HCT116 (cell line): ENCODE measurements around the gene AQP5. TPM values are rescaled to one million over a fixed set of nuclear protein-coding genes. Genes with fewer than 3 reads are reported as not detected.

Source experiments
- ATAC-seq: fragments of 200-7000 bp; cut with Tn5 transposase; 2 replicates; pipeline ENCODE4 v1.9.1; 2020; ENCODE audit warnings: mild to moderate bottlenecking, moderate library complexity
- BruUV-seq: library from RNA; stranded (reverse); fragments of 400-500 nt; replicated peaks from 2 replicates; lab custom pipeline; 2021; lab: Mats Ljungman, UMichigan
- CTCF ChIA-PET: fragments of 300-600 bp; sonication (Branson Sonifier 250); formaldehyde crosslinking; loops from one replicate; lab custom pipeline; 2021; ENCODE audit warnings: antibody characterized with exemption; lab: Charles Lee
- POLR2A ChIA-PET: fragments of 300-600, 350-600 bp; sonication (Branson Sonifier 250); formaldehyde crosslinking; loops from one replicate; lab custom pipeline; 2021; ENCODE audit warnings: antibody characterized with exemption; lab: Charles Lee
- RAD21 ChIA-PET, 2 experiments: fragments of 300-600 bp; sonication (Branson Sonifier 250); formaldehyde crosslinking; loops; one replicate each; lab custom pipeline; 2023; ENCODE audit warnings: low total read pairs in 2 of 2; ENCODE audit not compliant: uncharacterized antibody in 2 of 2, unreplicated experiment in 2 of 2, low non-redundant PET in 1 of 2; lab: Charles Lee
- DNase-seq: peaks from one replicate; pipeline ENCODE4 v3.0.0-alpha.2; 2010; ENCODE audit warnings: low read depth, low spot score
- H2AFZ ChIP-seq: fragments of 200-600 bp; shearing (Covaris generic), sonication (generic); 2 replicates; pipeline ENCODE4 v1.6.1; 2017; ENCODE audit warnings: low read depth, mixed run types, mixed read lengths, antibody characterized with exemption, low read length; ENCODE audit not compliant: poor library complexity, severe bottlenecking
- H3K27ac ChIP-seq: 2 replicates; pipeline ENCODE4 v1.5.1; 2012; ENCODE audit warnings: low read depth, low read length
- H3K27me3 ChIP-seq: fragments of 200-600 bp; sonication (generic); 2 replicates; pipeline ENCODE4 v1.6.1; 2016; ENCODE audit warnings: mixed run types, low read length, mixed read lengths; ENCODE audit not compliant: insufficient read depth
- H3K36me3 ChIP-seq, 2 experiments: fragments of 200-500 bp in 1 of 2; fragments of 200-600 bp in 1 of 2; sonication (Bioruptor generic) in 1 of 2; sonication (generic) in 1 of 2; 2 replicates each; pipeline versions ENCODE4 v1.5.1 to v1.6.1; 2014 to 2016; ENCODE audit warnings: low read length in 2 of 2, inconsistent platforms in 1 of 2, mixed read lengths in 1 of 2, mixed run types in 1 of 2; ENCODE audit not compliant: insufficient read depth in 2 of 2, control insufficient read depth in 1 of 2
- H3K4me1 ChIP-seq, 2 experiments: fragments of 200-600 bp in 1 of 2; sonication (generic) in 1 of 2; 2 replicates each; pipeline versions ENCODE4 v1.5.1 to v1.6.1; 2012 to 2017; ENCODE audit warnings: low read length in 2 of 2, inconsistent platforms in 1 of 2, mild to moderate bottlenecking in 1 of 2, mixed read lengths in 1 of 2, mixed run types in 1 of 2, moderate library complexity in 1 of 2; ENCODE audit not compliant: insufficient read depth in 2 of 2, control insufficient read depth in 1 of 2
- H3K4me2 ChIP-seq: fragments of 200-600 bp; sonication (generic); 2 replicates; pipeline ENCODE4 v1.6.1; 2017; ENCODE audit warnings: mixed run types, low read length, mixed read lengths
- H3K4me3 ChIP-seq, 2 experiments: fragments of 200-600 bp in 1 of 2; sonication (generic) in 1 of 2; replicated peaks in 1 of 2; 2 replicates each; pipeline ENCODE4 v1.5.1; 2011 to 2016; ENCODE audit warnings: low read length in 2 of 2, control low read depth in 1 of 2, low read depth in 1 of 2, mild to moderate bottlenecking in 1 of 2, mixed read lengths in 1 of 2, mixed run types in 1 of 2
- H3K79me2 ChIP-seq: fragments of 200-600 bp; sonication (generic); 2 replicates; pipeline ENCODE4 v1.6.1; 2017; ENCODE audit warnings: mild to moderate bottlenecking, mixed run types, low read length, moderate library complexity, mixed read lengths; ENCODE audit not compliant: insufficient read depth
- H3K9ac ChIP-seq: fragments of 200-600 bp; sonication (generic); 2 replicates; pipeline ENCODE4 v1.6.1; 2016; ENCODE audit warnings: low read length, mixed read lengths
- H3K9me2 ChIP-seq: fragments of 200-600 bp; sonication (generic), shearing (Covaris generic); 2 replicates; pipeline ENCODE4 v1.6.1; 2017; ENCODE audit warnings: mixed run types, mild to moderate bottlenecking, moderate library complexity; ENCODE audit not compliant: insufficient read depth
- H3K9me3 ChIP-seq, 2 experiments: fragments of 200-500 bp in 1 of 2; fragments of 200-600 bp in 1 of 2; sonication (Bioruptor generic) in 1 of 2; sonication (generic) in 1 of 2; 2 replicates each; pipeline ENCODE4 v1.6.1; 2014 to 2017; ENCODE audit warnings: low read length in 2 of 2, mixed read lengths in 2 of 2, inconsistent platforms in 1 of 2, low read depth in 1 of 2, mild to moderate bottlenecking in 1 of 2, mixed run types in 1 of 2, moderate library complexity in 1 of 2; ENCODE audit not compliant: control insufficient read depth in 1 of 2, insufficient read depth in 1 of 2
- H4K20me1 ChIP-seq: fragments of 200-600 bp; sonication (generic), shearing (Covaris generic); 2 replicates; pipeline ENCODE4 v1.6.1; 2017; ENCODE audit warnings: mixed run types, mild to moderate bottlenecking, moderate library complexity; ENCODE audit not compliant: insufficient read depth
- CEBPB ChIP-seq: IDR thresholded peaks from 2 replicates; pipeline ENCODE4 v1.6.1; 2012; ENCODE audit warnings: low read depth
- EGR1 ChIP-seq: IDR thresholded peaks from 2 replicates; pipeline ENCODE4 v1.6.1; 2012; ENCODE audit warnings: low read depth
- ELF1 ChIP-seq: IDR thresholded peaks from 2 replicates; pipeline ENCODE4 v1.6.1; 2012; ENCODE audit warnings: low read depth, borderline replicate concordance
- EZH2phosphoT487 ChIP-seq: fragments of 200-600 bp; IDR thresholded peaks from 2 replicates; pipeline ENCODE4 v1.6.1; 2018; ENCODE audit warnings: antibody characterized with exemption, borderline replicate concordance
- JUND ChIP-seq: IDR thresholded peaks from 2 replicates; pipeline ENCODE4 v1.6.1; 2012
- MAX ChIP-seq: IDR thresholded peaks from 2 replicates; pipeline ENCODE4 v1.6.1; 2012
- POLR2A ChIP-seq: IDR thresholded peaks from 2 replicates; pipeline ENCODE4 v1.7.0; 2011; ENCODE audit warnings: borderline replicate concordance; ENCODE audit not compliant: insufficient read depth, insufficient read length; ENCODE audit errors: extremely low read depth
- SP1 ChIP-seq: IDR thresholded peaks from 2 replicates; pipeline ENCODE4 v1.6.1; 2012; ENCODE audit warnings: low read depth
- SRF ChIP-seq: IDR thresholded peaks from 2 replicates; pipeline ENCODE4 v1.6.1; 2012; ENCODE audit warnings: low read depth
- YY1 ChIP-seq: IDR thresholded peaks from 2 replicates; pipeline ENCODE4 v1.6.1; 2011; ENCODE audit warnings: low read length, low read depth, moderate library complexity, mild to moderate bottlenecking; ENCODE audit not compliant: insufficient replicate concordance; ENCODE audit errors: extremely low read depth
- intact Hi-C: fragments of 100-400 bp; cut with micrococcal nuclease; formaldehyde crosslinking; loops from 2 replicates; pipeline ENCODE4 v1.10.0; 2022
- total RNA-seq: library from RNA; stranded (reverse); gene quantifications from one replicate; pipeline ENCODE4 v1.2.1, GENCODE V29; 2021; ENCODE audit not compliant: unreplicated experiment
- TF ChIP-seq, protein P1 (sequence below): IDR thresholded peaks from 2 replicates; pipeline ENCODE4 v1.6.1; 2012
- TF ChIP-seq, protein P2 (sequence below): IDR thresholded peaks from 2 replicates; pipeline ENCODE4 v1.6.1; 2011; ENCODE audit warnings: mild to moderate bottlenecking, low read length, moderate library complexity; ENCODE audit not compliant: insufficient replicate concordance; ENCODE audit errors: extremely low read depth
- TF ChIP-seq, protein P3 (sequence below), 3 experiments: fragments of 200-600 bp in 1 of 3; sonication (generic) in 1 of 3; IDR thresholded peaks in 2 of 3; conservative IDR thresholded peaks in 1 of 3; 2 replicates each; pipeline ENCODE4 v1.5.1; 2012 to 2017; ENCODE audit warnings: low read depth in 2 of 3, low read length in 2 of 3, antibody characterized with exemption in 1 of 3, borderline replicate concordance in 1 of 3, control low read depth in 1 of 3, mild to moderate bottlenecking in 1 of 3, mixed read lengths in 1 of 3, mixed run types in 1 of 3, moderate library complexity in 1 of 3; ENCODE audit not compliant: insufficient read depth in 1 of 3

Gene AQP5
- total RNA-seq, 1 experiment from 2014 or later: not detected

- TF ChIP-seq EGR1 (no peak), SP1 (no peak), EZH2phosphoT487 (no peak), MAX (no peak), JUND (no peak)
- TF ChIP-seq, protein P1, sequence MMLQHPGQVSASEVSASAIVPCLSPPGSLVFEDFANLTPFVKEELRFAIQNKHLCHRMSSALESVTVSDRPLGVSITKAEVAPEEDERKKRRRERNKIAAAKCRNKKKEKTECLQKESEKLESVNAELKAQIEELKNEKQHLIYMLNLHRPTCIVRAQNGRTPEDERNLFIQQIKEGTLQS: no peak
- ChIA-PET POLR2A (no interaction called here), CTCF (interaction anchor here (1.5 kb wide), 1 partner anchor 38 kb away, joined by 3 read pairs; no protein-coding TSS in a partner anchor), RAD21 (no interaction called here)
- peaks cover 67% of the 10 kb centered on the region for H3K79me2 ChIP-seq
- ATAC-seq (no peak), DNase-seq (no peak)
- no peaks in the 10 kb centered on the region for H3K9me3 ChIP-seq
- H3K9ac ChIP-seq: no peak overlapping the region
- peaks cover 11% of the 10 kb centered on the region; the same call in 1 of the 2 replicates for H4K20me1 ChIP-seq
- no peaks in the 10 kb centered on the region for H3K27me3 ChIP-seq
- no peak overlapping the region for H2AFZ ChIP-seq
- intact Hi-C loops: no loop called here
- H3K4me3 ChIP-seq: no peak overlapping the region
- H3K4me1 ChIP-seq: no peaks in the 10 kb centered on the region
- no TSS peak for BruUV-seq
- no peaks in the 10 kb centered on the region for H3K9me2 ChIP-seq
- no peak overlapping the region for H3K4me2 ChIP-seq
- no peak overlapping the region for H3K27ac ChIP-seq
- H3K36me3 ChIP-seq: peaks cover 45 to 67% of the 10 kb centered on the region in 2 experiments
Observed at GRCh38 chr12:50005175-50005574, 43.5 kb downstream of the AQP5 start.

- no peaks in the 10 kb centered on the region for H3K4me1 ChIP-seq
- no peaks in the 10 kb centered on the region for H3K9me2 ChIP-seq
- no peak overlapping the region for H3K4me2 ChIP-seq
- H3K9ac ChIP-seq: no peak overlapping the region
- no peak overlapping the region for H2AFZ ChIP-seq
- no TSS peak for BruUV-seq
- H3K9me3 ChIP-seq: no peaks in the 10 kb centered on the region
- no peak for ATAC-seq
- DNase-seq: no peak
- intact Hi-C loops: no loop called here
- peaks cover 78% of the 10 kb centered on the region for H3K79me2 ChIP-seq
- RAD21 ChIA-PET: no interaction called here
- peaks cover 34 to 56% of the 10 kb centered on the region in 2 experiments for H3K36me3 ChIP-seq
- CTCF ChIA-PET: interaction anchor here (1.5 kb wide), 1 partner anchor 39 kb away, joined by 3 read pairs; no protein-coding TSS in a partner anchor
- H3K4me3 ChIP-seq: no peak overlapping the region
- TF ChIP-seq POLR2A (no peak), SRF (no peak), YY1 (no peak), ELF1 (no peak), CEBPB (no peak)
- TF ChIP-seq, protein P2, sequence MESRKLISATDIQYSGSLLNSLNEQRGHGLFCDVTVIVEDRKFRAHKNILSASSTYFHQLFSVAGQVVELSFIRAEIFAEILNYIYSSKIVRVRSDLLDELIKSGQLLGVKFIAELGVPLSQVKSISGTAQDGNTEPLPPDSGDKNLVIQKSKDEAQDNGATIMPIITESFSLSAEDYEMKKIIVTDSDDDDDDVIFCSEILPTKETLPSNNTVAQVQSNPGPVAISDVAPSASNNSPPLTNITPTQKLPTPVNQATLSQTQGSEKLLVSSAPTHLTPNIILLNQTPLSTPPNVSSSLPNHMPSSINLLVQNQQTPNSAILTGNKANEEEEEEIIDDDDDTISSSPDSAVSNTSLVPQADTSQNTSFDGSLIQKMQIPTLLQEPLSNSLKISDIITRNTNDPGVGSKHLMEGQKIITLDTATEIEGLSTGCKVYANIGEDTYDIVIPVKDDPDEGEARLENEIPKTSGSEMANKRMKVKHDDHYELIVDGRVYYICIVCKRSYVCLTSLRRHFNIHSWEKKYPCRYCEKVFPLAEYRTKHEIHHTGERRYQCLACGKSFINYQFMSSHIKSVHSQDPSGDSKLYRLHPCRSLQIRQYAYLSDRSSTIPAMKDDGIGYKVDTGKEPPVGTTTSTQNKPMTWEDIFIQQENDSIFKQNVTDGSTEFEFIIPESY: no peak
- TF ChIP-seq, protein P3, sequence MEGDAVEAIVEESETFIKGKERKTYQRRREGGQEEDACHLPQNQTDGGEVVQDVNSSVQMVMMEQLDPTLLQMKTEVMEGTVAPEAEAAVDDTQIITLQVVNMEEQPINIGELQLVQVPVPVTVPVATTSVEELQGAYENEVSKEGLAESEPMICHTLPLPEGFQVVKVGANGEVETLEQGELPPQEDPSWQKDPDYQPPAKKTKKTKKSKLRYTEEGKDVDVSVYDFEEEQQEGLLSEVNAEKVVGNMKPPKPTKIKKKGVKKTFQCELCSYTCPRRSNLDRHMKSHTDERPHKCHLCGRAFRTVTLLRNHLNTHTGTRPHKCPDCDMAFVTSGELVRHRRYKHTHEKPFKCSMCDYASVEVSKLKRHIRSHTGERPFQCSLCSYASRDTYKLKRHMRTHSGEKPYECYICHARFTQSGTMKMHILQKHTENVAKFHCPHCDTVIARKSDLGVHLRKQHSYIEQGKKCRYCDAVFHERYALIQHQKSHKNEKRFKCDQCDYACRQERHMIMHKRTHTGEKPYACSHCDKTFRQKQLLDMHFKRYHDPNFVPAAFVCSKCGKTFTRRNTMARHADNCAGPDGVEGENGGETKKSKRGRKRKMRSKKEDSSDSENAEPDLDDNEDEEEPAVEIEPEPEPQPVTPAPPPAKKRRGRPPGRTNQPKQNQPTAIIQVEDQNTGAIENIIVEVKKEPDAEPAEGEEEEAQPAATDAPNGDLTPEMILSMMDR (IDR thresholded peaks at IDR 0.05 in 2 of 3, conservative IDR thresholded peaks at IDR 0.05 in 1 of 3; ENCODE audit: borderline replicate concordance in 1 of 3, insufficient read depth in 1 of 3, low read depth in 2 of 3, low read length in 2 of 3): no peak
- TF ChIP-seq, protein P1: no peak
- POLR2A ChIA-PET: no interaction called here
- H4K20me1 ChIP-seq: peaks cover 11% of the 10 kb centered on the region; the same call in 1 of the 2 replicates
- H3K27me3 ChIP-seq: no peaks in the 10 kb centered on the region
- no peak overlapping the region for H3K27ac ChIP-seq
Observed at GRCh38 chr12:50006280-50006679, 44.6 kb downstream of the AQP5 start.
